ENCODE results near the gene COPB1. TPM values are rescaled to one million over a fixed set of nuclear protein-coding genes. Genes with fewer than 3 reads are reported as not detected.

Gene COPB1
- total RNA-seq, 2 experiments from 2014 or later, result 99.3 to 109 TPM

- POLR2A ChIA-PET, result no interaction called here
- Mint-ChIP-seq H3K27me3 (no peaks in the 10 kb centered on the region), H3K4me1 (peaks cover 48% of the 10 kb centered on the region)
These were observed 81.8 kb downstream of the COPB1 start for GRCh38 chr11:14417617-14418374.

DNA sequence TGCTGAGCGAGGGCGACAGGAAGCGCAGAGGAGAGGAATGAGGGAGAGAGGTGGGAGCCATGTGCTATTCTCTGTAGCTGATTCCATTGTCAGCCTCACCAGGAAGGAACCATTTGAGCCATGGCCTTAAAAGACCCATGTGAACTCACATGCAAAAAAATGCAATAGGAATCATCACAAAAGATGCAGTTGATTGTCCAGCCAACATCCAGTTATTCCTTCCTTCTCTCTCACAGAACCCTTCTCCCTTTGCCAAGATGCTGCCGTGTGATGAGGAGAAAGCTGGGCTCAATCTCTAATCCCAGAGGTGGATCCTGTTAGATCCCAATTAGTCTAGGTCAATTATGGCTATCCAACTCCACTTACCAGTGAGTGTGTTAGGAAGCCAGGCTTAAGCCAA, 82.4 kb downstream of the COPB1 start:
- Mint-ChIP-seq H3K27ac (no peak overlapping the region), H3K4me3 (no peak overlapping the region), H3K27me3 (no peaks in the 10 kb centered on the region), H3K36me3 (ENCODE audit: low read depth) (peaks cover 3% of the 10 kb centered on the region), H3K9me3 (peaks cover 4% of the 10 kb centered on the region), H3K4me1 (peaks cover 52% of the 10 kb centered on the region)
- CTCF ChIA-PET, result interaction anchor here (1.5 kb wide), 1 partner anchor 8 kb away, joined by 4 read pairs; no protein-coding TSS in a partner anchor
- POLR2A ChIA-PET, result no interaction called here
- DNase-seq, result no peak

More at GRCh38 chr11:14417617-14418374, 81.8 kb downstream of the COPB1 start:
- CTCF ChIA-PET, result interaction anchor here (0.6 to 1.6 kb wide), 4 partner anchors 8 to 104 kb away, joined by 3 to 6 read pairs (median 4); no protein-coding TSS in a partner anchor
- Mint-ChIP-seq H3K36me3 (ENCODE audit: low read depth) (no peaks in the 10 kb centered on the region), H3K9me3 (no peaks in the 10 kb centered on the region), H3K4me3 (no peak overlapping the region), H3K27ac (no peak overlapping the region)
- no peak for DNase-seq

DNA sequence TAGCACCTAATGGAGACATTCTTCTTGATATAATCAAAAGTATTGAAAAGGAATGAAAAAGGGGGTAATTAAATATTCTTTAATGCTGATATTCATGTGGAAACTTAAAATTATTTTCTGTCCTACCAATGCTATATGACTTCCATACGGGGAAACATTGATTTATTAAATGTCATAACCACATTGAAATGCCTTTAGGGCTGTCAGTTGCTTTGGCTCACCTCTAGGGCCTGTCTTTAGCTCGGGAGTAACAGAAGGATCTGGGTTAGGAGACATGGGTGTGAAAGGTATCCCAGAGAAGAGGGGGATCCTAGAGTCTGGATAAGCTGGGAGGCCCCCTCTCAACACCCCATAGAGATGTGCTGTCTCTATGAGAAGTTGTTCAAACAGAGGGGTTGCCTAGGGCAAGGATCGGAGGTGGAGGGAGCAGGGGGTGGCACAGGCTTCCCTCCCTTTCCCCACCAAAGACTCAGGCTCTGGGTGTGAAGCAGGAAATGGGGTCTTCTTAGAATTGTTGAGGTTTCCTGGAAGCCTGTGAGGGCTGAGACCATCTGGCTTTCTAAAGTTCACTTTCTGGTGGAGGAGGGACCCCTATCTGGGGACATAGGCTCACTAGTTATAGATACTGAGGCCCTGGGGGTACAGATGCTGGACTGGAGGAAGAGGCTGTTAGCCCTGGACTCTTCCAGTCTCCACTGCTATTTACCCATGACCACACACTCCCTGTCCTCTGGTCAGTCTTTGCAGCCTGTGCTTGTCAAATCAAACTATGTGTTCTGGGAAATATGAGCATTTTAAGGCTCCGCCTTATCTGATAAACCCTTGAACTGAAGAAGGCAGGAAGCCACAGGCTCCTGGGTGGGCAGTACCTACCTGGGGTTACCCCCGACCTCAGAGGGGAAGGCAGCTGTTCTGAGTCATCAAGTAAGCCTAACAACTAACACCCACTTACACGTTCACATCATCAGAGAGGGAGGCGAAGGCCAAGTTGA, 84.8 kb downstream of the COPB1 start:
- H3K4me1 Mint-ChIP-seq, result peaks cover 70% of the 10 kb centered on the region
- ChIA-PET CTCF (interaction anchor here (0.5 to 2.7 kb wide), 8 partner anchors 9 to 410 kb away, joined by 3 to 9 read pairs (median 4); no protein-coding TSS in a partner anchor), POLR2A (no interaction called here)
- peak overlapping the region; percentile 39 for H3K4me3 Mint-ChIP-seq
- peak; percentile 82 for DNase-seq
- H3K36me3 Mint-ChIP-seq (ENCODE audit: low read depth), result peaks cover 3% of the 10 kb centered on the region
- H3K27ac Mint-ChIP-seq, result peak overlapping the region; percentile 87
- H3K9me3 Mint-ChIP-seq, result peaks cover 4% of the 10 kb centered on the region
- no peaks in the 10 kb centered on the region for H3K27me3 Mint-ChIP-seq

DNA sequence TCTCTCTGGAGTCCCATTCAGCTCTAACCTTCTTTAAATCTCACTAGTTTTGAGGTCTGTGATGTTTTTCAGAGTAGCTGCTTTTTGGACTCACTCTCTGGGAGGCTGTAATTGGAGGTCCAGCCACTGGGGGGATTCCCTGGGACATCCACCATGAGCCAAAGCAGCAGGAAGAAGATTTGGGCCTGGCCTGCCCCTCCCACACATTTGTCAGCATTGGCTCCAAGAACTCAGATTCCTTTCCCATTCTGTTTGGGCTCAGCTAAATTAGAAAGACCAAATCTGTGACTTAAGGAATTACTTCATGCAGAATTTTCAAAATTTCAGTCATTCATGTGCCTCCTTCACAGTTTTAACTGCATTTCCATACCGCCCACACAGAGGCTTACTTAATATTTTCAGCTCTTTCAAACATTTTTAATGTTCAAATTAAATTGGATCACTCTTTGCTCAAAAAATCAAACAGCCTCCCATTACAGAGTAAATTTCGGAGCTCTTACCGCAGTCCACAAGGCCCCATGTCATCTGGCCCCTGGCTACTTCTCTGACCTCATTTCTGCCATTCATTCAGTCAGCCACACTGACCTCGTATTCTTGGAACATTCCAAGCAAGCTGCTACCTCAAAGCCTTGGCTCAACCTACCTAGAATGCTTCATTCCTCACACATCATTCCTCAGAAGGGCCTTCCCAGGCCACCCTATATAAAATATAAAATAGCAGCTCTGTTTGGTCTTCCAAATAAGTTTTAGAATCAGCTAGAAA, 86.1 kb downstream of the COPB1 start:
- ChIA-PET POLR2A (no interaction called here), CTCF (interaction anchor here (0.5 to 2.7 kb wide), 12 partner anchors 8 to 412 kb away, joined by 3 to 9 read pairs (median 3); no protein-coding TSS in a partner anchor)
- H3K4me1 Mint-ChIP-seq, result peaks cover 74% of the 10 kb centered on the region
- peaks cover 3% of the 10 kb centered on the region for H3K36me3 Mint-ChIP-seq (ENCODE audit: low read depth)
- H3K9me3 Mint-ChIP-seq, result peaks cover 4% of the 10 kb centered on the region
- no peak overlapping the region for H3K27ac Mint-ChIP-seq
- no peaks in the 10 kb centered on the region for H3K27me3 Mint-ChIP-seq
- no peak for DNase-seq
- H3K4me3 Mint-ChIP-seq, result no peak overlapping the region

DNA sequence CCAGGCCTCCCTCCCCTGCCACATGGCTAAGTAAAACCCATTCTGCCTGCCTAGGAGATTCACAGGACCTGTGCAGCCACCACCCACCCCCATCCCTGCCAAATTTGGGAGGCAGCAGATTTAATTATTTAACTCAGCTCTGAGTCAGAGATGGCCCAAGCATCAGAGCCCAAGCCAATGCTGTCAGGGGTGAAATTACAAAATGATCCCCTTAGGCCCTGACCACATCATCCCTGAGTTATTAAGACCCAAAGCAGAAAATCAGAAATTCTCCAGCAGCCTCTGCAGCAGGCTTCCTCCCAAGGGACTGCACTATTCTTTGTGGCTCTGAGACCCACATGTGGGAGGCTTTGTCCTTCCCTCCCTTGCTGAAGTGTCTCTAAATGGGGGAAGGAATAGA, 87.8 kb downstream of the COPB1 start:
- H3K4me1 Mint-ChIP-seq, result peaks cover 62% of the 10 kb centered on the region
- H3K4me3 Mint-ChIP-seq, result no peak overlapping the region
- ChIA-PET POLR2A (no interaction called here), CTCF (interaction anchor here (1.1 to 2.7 kb wide), 3 partner anchors 10 to 43 kb away, joined by 3 to 9 read pairs (median 4); no protein-coding TSS in a partner anchor)
- no peaks in the 10 kb centered on the region for H3K27me3 Mint-ChIP-seq
- H3K9me3 Mint-ChIP-seq, result peaks cover 4% of the 10 kb centered on the region
- H3K27ac Mint-ChIP-seq, result no peak overlapping the region
- DNase-seq, result no peak
- H3K36me3 Mint-ChIP-seq (ENCODE audit: low read depth), result peaks cover 3% of the 10 kb centered on the region

DNA sequence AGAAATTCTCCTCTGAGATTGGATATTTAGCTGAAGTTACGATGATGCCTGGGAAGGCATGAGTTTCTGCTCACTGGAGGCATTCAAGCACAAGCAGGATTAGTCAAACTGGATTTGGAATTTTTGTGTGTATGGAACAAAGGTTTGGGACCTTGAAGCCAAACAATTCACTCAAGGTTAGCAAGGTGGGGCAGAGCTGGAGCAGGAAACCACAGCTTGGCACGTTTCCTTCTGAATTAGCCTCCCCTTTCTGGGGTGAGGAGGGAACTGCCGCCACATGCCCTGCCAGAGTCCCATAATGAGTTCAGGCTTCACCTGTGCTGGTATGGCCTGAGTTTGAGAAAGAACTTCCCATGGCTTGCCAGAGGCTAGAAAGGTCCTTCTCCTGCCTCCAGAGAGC, 89.7 kb downstream of the COPB1 start:
- H3K36me3 Mint-ChIP-seq (ENCODE audit: low read depth), result peaks cover 3% of the 10 kb centered on the region
- H3K4me3 Mint-ChIP-seq, result no peak overlapping the region
- ChIA-PET CTCF (interaction anchor here (1.1 kb wide), 1 partner anchor 16 kb away, joined by 3 read pairs; no protein-coding TSS in a partner anchor), POLR2A (no interaction called here)
- no peak for DNase-seq
- H3K4me1 Mint-ChIP-seq, result peaks cover 46% of the 10 kb centered on the region
- H3K9me3 Mint-ChIP-seq, result peaks cover 4% of the 10 kb centered on the region
- H3K27me3 Mint-ChIP-seq, result no peaks in the 10 kb centered on the region
- peak overlapping the region; percentile 22 for H3K27ac Mint-ChIP-seq

DNA sequence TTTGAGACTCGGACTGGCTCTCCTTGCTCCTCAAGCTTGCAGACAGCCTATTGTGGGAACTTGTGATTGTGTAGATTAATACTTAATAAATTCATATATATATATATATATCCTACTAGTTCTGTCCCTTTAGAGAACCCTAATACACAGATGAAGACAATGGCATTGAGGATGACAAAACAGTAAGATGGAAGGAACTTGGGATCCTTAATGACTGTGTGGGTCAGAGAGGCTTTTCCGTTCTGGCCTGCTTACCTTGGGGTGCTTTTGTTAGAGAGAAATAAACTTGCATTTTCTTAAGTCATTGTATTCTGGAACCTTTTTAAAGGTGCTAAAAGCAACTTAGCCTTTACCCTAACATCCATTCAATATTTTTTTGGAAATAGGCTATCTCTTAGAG, 91.0 kb downstream of the COPB1 start:
- Mint-ChIP-seq H3K9me3 (peaks cover 4% of the 10 kb centered on the region), H3K36me3 (ENCODE audit: low read depth) (peaks cover 3% of the 10 kb centered on the region), H3K4me1 (peaks cover 35% of the 10 kb centered on the region), H3K27me3 (no peaks in the 10 kb centered on the region), H3K27ac (no peak overlapping the region), H3K4me3 (no peak overlapping the region)
- POLR2A ChIA-PET, result no interaction called here
- DNase-seq, result no peak
- CTCF ChIA-PET, result no interaction called here

Other genes with a start within 250 kb of the COPB1 start
- 10 to 100 TPM; 41.4 to 43.7 TPM for gene RRAS2, start 140.6 kb downstream of the COPB1 start, total RNA-seq
- 100 to 1,000 TPM; 183 to 195 TPM for gene PSMA1, start 20.6 kb upstream of the COPB1 start, total RNA-seq
- gene PDE3B, start 144.0 kb upstream of the COPB1 start, total RNA-seq, result 100 to 1,000 TPM in 1 of 2 experiments, 10 to 100 TPM in 1; 96.6 to 101 TPM

Measured in activated CD4-positive, alpha-beta T cell treated with anti-CD3 and anti-CD28 coated beads, Interleukin-2, amount 10 ng/mL, durations not matched to agents 7 days and 5 days (primary cell).